CD4-positive, alpha-beta T cell treated with Interleukin-4 for 1 hour (primary cell): ENCODE data around the gene ZNF607.
"Not testable (repeated sequence)": the region's sequence is repeated elsewhere in the genome, so short reads cannot be mapped to it uniquely, and the experiment has no call there.

Experiments
- DNase-seq, 2 donors: peaks; one replicate each; pipeline ENCODE4 v3.0.0-alpha.2; 2020 to 2022

The ZNF607 gene

GRCh38 chr19:37719111-37719926, at the start of gene ZNF607:
Gene ZNF607 (minus strand): TSS chr19:37719761. CDS start chr19:37711618, 8,143 bp downstream.
- DNase-seq, result peak; percentile 89 to 90

GRCh38 chr19:37763488-37763887, 43.9 kb upstream of the ZNF607 start:
- no peak for DNase-seq

- not testable (repeated sequence) for DNase-seq
Observed at GRCh38 chr19:37757683-37758082, 38.1 kb upstream of the ZNF607 start.

- no peak for DNase-seq
Observed at GRCh38 chr19:37738371-37738770, 18.8 kb upstream of the ZNF607 start.

- no peak for DNase-seq
Observed at GRCh38 chr19:37725181-37725580, 5.6 kb upstream of the ZNF607 start.

GRCh38 chr19:37719927-37720265, 335 bp upstream of the ZNF607 start:
- no peak for DNase-seq

- DNase-seq, result peak in 1 of 2 donors; percentile 0
Observed at GRCh38 chr19:37718304-37718703, 1.3 kb downstream of the ZNF607 start.

GRCh38 chr19:37716140-37716539, 3.4 kb downstream of the ZNF607 start:
- DNase-seq, result no peak

- no peak for DNase-seq
Observed at GRCh38 chr19:37706052-37706605, 13.4 kb downstream of the ZNF607 start.

GRCh38 chr19:37699057-37699456, 20.5 kb downstream of the ZNF607 start:
- no peak for DNase-seq

- no peak for DNase-seq
Observed at GRCh38 chr19:37698216-37698615, 21.3 kb downstream of the ZNF607 start.

- DNase-seq, result no peak
Observed at GRCh38 chr19:37695144-37695899, 24.2 kb downstream of the ZNF607 start.

GRCh38 chr19:37692956-37693620, 26.5 kb downstream of the ZNF607 start:
- DNase-seq, result no peak

GRCh38 chr19:37691881-37692504, 27.6 kb downstream of the ZNF607 start:
- DNase-seq, result peak; percentile 84 to 86

- no peak for DNase-seq
Observed at GRCh38 chr19:37683520-37683919, 36.0 kb downstream of the ZNF607 start.

GRCh38 chr19:37669450-37669914, 50.1 kb downstream of the ZNF607 start:
- DNase-seq, result no peak

- DNase-seq, result not testable (repeated sequence)
Observed at GRCh38 chr19:37657157-37657556, 62.4 kb downstream of the ZNF607 start.

GRCh38 chr19:37655689-37656371, 63.7 kb downstream of the ZNF607 start:
- DNase-seq, result peak; percentile 81 to 84

GRCh38 chr19:37655301-37655688, 64.3 kb downstream of the ZNF607 start, which contains the start of gene ZFP30:
Gene ZFP30 (minus strand): TSS chr19:37655465. CDS start chr19:37647822, 7,643 bp downstream.
- peak; percentile 69 to 73 for DNase-seq

- DNase-seq, result peak; percentile 13 to 22
Observed at GRCh38 chr19:37654629-37655300, 64.8 kb downstream of the ZNF607 start.

GRCh38 chr19:37654118-37654517, 65.4 kb downstream of the ZNF607 start:
- DNase-seq, result no peak
